Measurements from ENCODE around the gene TMEM175. TPM values are rescaled to one million over a fixed set of nuclear protein-coding genes. Genes with fewer than 3 reads are reported as not detected.
"Not testable (repeated sequence)": the region's sequence is repeated elsewhere in the genome, so short reads cannot be mapped to it uniquely, and the experiment has no call there.

The TMEM175 gene
- total and polyA plus RNA-seq, 2 of the 8 experiments (the other 6 are each of a cell fraction or from before 2014, with no cell fraction given): 4.9 to 20.7 TPM

DNA sequence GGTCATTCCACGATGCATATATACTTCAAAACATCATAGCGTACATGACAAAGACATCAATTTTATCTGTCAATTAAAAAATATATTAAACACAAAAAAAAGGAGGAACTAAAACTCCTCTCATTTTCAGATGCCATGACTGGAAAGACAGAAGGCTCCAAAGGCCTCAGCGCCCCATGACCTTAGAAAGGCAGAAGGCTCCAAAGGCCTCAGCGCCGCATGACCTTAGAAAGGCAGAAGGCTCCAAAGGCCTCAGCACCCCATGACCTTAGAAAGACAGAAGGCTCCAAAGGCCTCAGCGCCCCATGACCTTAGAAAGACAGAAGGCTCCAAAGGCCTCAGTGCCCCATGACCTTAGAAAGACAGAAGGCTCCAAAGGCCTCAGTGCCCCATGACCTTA lies 13.7 kb upstream of the TMEM175 start:
- not testable (repeated sequence) for H3K14ac ChIP-seq (ENCODE audit: insufficient read length); H3K9ac ChIP-seq (replicated peaks in 1 of 4; ENCODE audit: extremely low read depth in 1 of 4, low read depth in 3 of 4, low read length in 3 of 4); H3K4ac ChIP-seq (replicated peaks; ENCODE audit: insufficient read length, low read depth, low read length); H4K8ac ChIP-seq (ENCODE audit: extremely low read depth, insufficient read depth, low read length); H2AFZ ChIP-seq (ENCODE audit: low read length); H3K23ac ChIP-seq (ENCODE audit: insufficient read length); H3K56ac ChIP-seq (replicated peaks; ENCODE audit: insufficient read length, low read depth, low read length); FAIRE-seq; H3K4me2 ChIP-seq (ENCODE audit: insufficient read depth in 1 of 2, low read depth in 2 of 2, low read length in 2 of 2); H3K4me3 ChIP-seq (ENCODE audit: extremely low read depth in 1 of 4, insufficient read depth in 2 of 4, low read depth in 3 of 4, low read length in 4 of 4); H2BK15ac ChIP-seq (ENCODE audit: low read length); H3K23me2 ChIP-seq (ENCODE audit: low read depth, low read length); H3K36me3 ChIP-seq (ENCODE audit: control insufficient read depth in 2 of 4, insufficient read depth in 4 of 4, low read length in 3 of 4); H3K18ac ChIP-seq (ENCODE audit: extremely low read depth, low read length); H3K27ac ChIP-seq (ENCODE audit: low read depth, low read length); H2BK120ac ChIP-seq (replicated peaks; ENCODE audit: low read depth, low read length); H2AK5ac ChIP-seq (ENCODE audit: low read depth, low read length); DNase-seq (ENCODE audit: low read depth in 1 of 2, low spot score in 2 of 2); H2BK20ac ChIP-seq (ENCODE audit: low read length); H3K4me1 ChIP-seq (replicated peaks in 1 of 4; ENCODE audit: control insufficient read depth in 3 of 4, insufficient read depth in 4 of 4, low read length in 3 of 4); H2BK12ac ChIP-seq (ENCODE audit: low read depth, low read length); H3K9me3 ChIP-seq (ENCODE audit: insufficient read depth in 2 of 2, low read depth in 1 of 2, low read length in 1 of 2); H4K5ac ChIP-seq (ENCODE audit: insufficient read length, low read depth, low read length); H4K91ac ChIP-seq (replicated peaks; ENCODE audit: insufficient read length, low read length); H2BK5ac ChIP-seq (ENCODE audit: low read depth, low read length); H3K27me3 ChIP-seq (replicated peaks in 1 of 4; ENCODE audit: control insufficient read depth in 3 of 4, extremely low read depth in 1 of 4, insufficient read depth in 3 of 4, low read length in 3 of 4)
- H4K20me1 ChIP-seq (replicated peaks in 1 of 2; ENCODE audit: control insufficient read depth in 1 of 2, insufficient read depth in 2 of 2, low read length in 2 of 2): peaks cover 8 to 12% of the 10 kb centered on the region in 2 experiments
- peaks cover 16% of the 10 kb centered on the region for H3K79me1 ChIP-seq (ENCODE audit: low read depth, low read length)
- 88% methylated on average over 6 of the region's 6 CpGs; no CpG with 5 or more reads in 1 of the 2 experiments for WGBS, 2 experiments (ENCODE audit: extremely low coverage in 1 of 2, insufficient coverage in 1 of 2, insufficient read length in 1 of 2, insufficient replicate concordance in 2 of 2, low coverage in 1 of 2, low lambda C conversion rate in 2 of 2, missing lambda C conversion rate in 1 of 2)
- ChIA-PET POLR2A (ENCODE audit: partially characterized antibody) (interaction anchor here (1.2 kb wide), 1 partner anchor 12 kb away, joined by 3 read pairs; no protein-coding TSS in a partner anchor), CTCF (ENCODE audit: partially characterized antibody) (interaction anchor here (0.6 to 1.1 kb wide), 3 partner anchors 8 to 14 kb away, joined by 3 to 4 read pairs (median 4); partner anchors contain the start of genes GAK and TMEM175)
- peaks cover 15 to 78% of the 10 kb centered on the region in 2 experiments for H3K79me2 ChIP-seq (ENCODE audit: control insufficient read depth in 1 of 2, insufficient read depth in 2 of 2, low read length in 2 of 2)
